Neural progenitor cell (in vitro differentiated cells): ENCODE data around the gene PSMC6.

Experiments
- CTCF ChIP-seq: fragments of 200-600 bp; sonication (generic); IDR thresholded peaks from 2 replicates; pipeline ENCODE4 v1.5.1; 2017; ENCODE audit warnings: antibody characterized with exemption, mild to moderate bottlenecking
- EZH2 ChIP-seq: fragments of 200-600 bp; sonication (generic); IDR thresholded peaks from 2 replicates; pipeline ENCODE4 v1.6.1; 2017; ENCODE audit warnings: antibody characterized with exemption, mild to moderate bottlenecking, moderate library complexity

- no peak for TF ChIP-seq CTCF
- TF ChIP-seq EZH2, result no peak
Observed at GRCh38 chr14:52711666-52712065, 4.7 kb downstream of the PSMC6 start.
